Suprapubic skin (tissue), 4 donors: Measurements from ENCODE around the gene RNASEH2B.

Experiments used
- EP300 ChIP-seq: sonication (generic); formaldehyde crosslinking; IDR thresholded peaks from one replicate; pipeline ENCODE4 v1.6.1; 2017; ENCODE audit warnings: antibody characterized with exemption
- POLR2A ChIP-seq, 2 donors: fragments of 450-650 bp; IDR thresholded peaks; one replicate each; pipeline ENCODE4 v1.6.1; 2017; ENCODE audit warnings: antibody characterized with exemption in 2 of 2, mild to moderate bottlenecking in 2 of 2, moderate library complexity in 2 of 2
- POLR2AphosphoS5 ChIP-seq, 3 donors: sonication (generic); formaldehyde crosslinking; IDR thresholded peaks; one replicate each; pipeline ENCODE4 v1.6.1; 2017; ENCODE audit warnings: antibody characterized with exemption in 3 of 3
- TF ChIP-seq, protein P1 (sequence below), 2 donors: fragments of 200-600 bp in 1 of 2; fragments of 450-650 bp in 1 of 2; sonication (generic) in 1 of 2; IDR thresholded peaks; one replicate each; pipeline ENCODE4 v1.5.1; 2016 to 2019; ENCODE audit warnings: antibody characterized with exemption in 2 of 2, mild to moderate bottlenecking in 1 of 2, moderate library complexity in 1 of 2

DNA sequence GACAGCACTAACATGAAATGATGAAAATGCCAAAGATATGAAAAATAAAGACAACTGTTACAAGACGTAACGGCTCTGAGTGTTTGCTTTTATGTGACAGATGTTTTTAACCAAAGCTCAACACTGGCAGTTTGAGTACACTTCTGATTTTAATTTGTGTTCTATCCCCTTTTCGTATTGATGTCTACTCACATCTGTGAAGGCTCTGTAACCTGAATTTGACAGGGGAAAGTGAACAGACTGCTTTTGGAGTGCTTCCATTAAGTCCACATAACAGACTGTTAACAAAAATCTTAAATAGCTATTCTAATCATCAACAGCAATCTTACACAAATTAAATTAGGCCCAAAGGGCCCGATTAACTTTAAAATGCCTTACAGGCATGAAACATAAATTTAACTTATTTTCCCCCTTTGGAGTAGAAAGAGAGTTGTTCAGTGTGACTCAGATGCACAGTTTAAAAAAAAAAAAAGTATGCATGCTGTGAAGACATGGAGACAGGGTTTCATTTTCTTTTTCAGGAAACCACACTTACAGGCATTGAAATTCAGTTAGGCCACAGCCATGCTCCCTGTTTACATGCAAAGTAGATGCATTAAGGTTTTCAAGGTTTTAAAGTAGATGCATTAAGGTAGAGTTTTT is 16.3 kb upstream of the RNASEH2B start:
- no peak for TF ChIP-seq POLR2AphosphoS5 (IDR thresholded peaks at IDR 0.05)
- TF ChIP-seq, protein P1, sequence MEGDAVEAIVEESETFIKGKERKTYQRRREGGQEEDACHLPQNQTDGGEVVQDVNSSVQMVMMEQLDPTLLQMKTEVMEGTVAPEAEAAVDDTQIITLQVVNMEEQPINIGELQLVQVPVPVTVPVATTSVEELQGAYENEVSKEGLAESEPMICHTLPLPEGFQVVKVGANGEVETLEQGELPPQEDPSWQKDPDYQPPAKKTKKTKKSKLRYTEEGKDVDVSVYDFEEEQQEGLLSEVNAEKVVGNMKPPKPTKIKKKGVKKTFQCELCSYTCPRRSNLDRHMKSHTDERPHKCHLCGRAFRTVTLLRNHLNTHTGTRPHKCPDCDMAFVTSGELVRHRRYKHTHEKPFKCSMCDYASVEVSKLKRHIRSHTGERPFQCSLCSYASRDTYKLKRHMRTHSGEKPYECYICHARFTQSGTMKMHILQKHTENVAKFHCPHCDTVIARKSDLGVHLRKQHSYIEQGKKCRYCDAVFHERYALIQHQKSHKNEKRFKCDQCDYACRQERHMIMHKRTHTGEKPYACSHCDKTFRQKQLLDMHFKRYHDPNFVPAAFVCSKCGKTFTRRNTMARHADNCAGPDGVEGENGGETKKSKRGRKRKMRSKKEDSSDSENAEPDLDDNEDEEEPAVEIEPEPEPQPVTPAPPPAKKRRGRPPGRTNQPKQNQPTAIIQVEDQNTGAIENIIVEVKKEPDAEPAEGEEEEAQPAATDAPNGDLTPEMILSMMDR (IDR thresholded peaks at IDR 0.05): no peak
- TF ChIP-seq POLR2A (IDR thresholded peaks at IDR 0.05): no peak
- no peak for TF ChIP-seq EP300
